Stimulated activated CD4-positive, alpha-beta T cell treated with anti-CD3 and anti-CD28 coated beads, Interleukin-2, amount 100 ng/mL, for 24 hours (primary cell): Measurements from ENCODE around the gene TRPV6.

Experiments
- DNase-seq, 2 donors: peaks; one replicate each; pipeline ENCODE4 v3.0.0-alpha.2; 2020

Gene TRPV6

DNA sequence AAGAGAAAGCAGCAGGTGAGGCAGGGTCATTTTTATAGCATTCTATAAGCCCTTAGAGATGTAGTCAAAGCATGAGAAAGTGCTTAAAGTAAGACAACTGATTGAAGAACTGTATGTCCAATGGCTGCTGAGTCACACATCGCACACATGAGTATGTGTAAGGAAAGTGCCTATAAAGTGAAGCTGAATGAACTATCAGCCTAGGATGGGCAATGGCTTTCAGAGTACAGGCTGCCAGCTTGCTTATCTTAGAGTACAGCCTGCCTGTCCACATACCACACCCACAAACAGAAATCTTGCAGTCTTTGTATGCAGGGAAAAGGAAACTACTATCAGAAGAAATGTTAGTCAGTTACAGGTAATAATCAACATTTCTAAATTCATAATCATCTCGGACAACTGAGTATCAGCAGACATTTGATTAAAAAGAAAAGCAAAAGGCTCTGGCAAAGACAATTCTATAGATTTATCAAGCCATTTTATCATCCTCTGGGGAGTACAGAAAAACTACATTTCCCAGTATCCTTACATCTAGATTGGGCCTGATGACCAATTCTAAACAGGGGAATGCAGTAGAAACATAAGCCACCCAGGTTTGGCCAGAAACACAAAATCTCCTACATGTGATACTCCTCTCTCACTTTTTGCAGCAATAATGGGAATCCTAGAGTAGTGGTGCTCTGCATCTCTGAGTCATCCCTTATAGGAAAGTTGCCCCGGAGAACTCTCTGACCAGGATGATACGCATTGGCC lies 46.9 kb downstream of the TRPV6 start:
- DNase-seq: no peak

DNA sequence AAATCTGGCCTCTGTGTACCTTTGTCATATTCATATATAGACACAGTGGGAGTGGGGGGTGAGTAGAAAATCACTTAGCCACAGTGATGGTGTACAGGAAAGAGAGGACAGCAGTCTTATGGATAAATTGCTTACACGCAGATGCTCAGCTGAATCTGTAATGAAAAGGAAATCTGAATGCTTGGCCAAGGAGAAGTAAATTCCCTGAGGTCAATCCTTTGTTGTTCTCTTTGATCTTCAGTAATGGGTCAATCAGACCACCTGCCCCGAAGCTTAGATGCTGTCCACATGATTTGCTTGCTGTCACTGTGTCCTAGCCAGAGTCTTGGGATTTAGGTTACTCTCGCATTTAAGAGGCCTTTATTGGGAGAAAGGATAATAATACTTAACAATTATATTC lies 49.1 kb downstream of the TRPV6 start:
- no peak for DNase-seq

DNA sequence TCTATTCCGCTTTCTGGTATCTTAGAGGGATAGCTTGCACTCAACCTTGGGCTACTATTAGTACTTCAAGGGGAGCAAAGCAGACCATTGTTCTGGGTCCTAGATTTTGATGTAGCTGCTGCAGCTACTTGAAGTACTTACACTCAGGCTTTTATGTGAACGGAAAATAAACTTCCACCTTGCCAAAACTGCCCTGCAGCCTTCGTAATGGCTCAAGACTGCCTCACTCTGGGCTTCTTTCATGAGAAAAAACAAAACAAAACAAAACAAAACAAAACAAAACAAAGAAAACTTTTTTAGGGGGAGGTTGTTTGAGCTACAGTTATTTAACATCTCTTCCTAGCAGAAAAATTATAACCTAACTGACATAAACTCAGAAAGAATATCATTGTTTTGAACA lies 50.1 kb downstream of the TRPV6 start:
- no peak for DNase-seq

DNA sequence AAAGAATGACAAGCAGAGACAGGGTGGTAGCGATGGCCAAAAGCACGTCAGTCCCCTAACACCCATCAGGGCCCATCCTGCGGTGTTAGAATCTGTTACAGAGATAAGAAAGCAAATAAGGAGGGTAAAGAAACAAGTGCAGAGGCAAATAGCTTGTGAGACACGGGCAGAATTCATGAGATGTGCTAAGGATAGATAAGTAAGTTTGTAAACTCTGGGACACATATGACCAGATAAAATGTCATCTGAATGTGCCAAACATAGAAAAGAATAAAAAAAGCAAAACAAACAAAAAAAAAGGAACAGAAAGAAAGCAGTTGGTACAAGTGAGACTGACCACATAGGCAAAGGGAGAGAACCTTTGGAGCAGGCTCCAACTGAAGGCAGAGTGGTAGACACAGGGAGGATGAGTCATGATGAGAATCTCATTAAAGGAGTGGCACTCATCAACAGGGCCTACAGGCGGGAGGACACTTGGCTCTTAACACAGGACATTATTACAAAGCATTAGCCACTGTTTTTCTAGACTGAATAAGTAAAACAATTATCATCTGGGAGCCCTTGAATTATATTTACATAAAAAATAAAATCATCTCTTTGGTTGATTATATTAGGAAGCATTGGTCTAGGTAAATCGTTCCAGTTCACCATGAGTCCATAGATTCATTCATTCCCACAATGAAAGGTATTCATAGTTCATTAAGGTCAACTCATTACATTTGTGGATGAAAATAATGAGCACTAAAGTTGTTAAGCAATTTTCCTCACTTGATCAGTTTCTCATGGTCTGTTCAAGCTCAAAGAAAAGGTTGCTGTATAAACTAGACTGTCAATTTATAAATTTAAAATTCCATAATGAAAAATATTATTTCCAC lies 52.1 kb downstream of the TRPV6 start:
- no peak for DNase-seq

DNA sequence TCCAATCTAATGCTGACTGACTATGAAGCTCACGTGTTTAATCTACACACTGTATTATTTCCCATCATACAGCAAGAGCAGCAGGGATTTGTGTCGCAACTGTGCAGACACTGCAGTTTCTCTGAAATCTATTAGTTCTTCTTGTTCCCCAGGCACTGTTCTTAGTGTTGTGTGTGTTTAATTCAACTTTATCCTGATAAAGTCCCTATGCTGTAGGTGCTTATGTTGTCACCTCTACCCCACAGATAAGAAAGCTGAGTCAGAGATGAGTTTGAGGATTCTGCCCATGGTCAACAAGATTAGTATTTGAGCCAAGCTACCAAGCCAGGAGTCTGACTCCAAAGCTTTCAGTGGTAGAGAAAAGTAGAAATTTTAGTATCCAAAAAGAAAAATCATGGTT lies 53.1 kb downstream of the TRPV6 start:
- DNase-seq: no peak

DNA sequence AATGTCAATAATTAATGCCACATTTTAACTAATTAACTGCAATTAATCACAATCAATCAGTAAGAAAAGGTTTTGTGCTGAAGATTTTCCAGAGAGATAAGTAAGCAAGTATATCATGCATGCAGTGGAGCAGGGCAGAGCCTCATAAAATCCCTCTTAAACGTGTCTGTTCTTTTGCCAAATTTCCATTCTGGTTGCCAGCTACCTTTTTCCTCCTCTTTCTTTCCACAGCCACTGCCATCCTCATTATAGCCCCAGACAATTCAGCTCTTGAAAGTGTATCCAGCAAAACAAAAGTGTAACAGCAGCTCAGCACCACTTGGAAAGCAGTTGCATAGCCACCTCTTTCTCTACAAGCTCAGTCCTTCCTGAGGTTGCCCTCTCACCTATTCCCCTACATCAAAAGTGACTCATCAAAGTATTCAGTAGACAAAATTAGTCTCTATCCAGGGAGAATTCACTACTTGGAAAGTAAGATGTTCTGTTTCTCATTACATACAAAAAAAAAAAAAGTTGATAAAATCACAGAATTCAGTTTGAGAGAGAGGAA lies 57.5 kb downstream of the TRPV6 start:
- no peak for DNase-seq

DNA sequence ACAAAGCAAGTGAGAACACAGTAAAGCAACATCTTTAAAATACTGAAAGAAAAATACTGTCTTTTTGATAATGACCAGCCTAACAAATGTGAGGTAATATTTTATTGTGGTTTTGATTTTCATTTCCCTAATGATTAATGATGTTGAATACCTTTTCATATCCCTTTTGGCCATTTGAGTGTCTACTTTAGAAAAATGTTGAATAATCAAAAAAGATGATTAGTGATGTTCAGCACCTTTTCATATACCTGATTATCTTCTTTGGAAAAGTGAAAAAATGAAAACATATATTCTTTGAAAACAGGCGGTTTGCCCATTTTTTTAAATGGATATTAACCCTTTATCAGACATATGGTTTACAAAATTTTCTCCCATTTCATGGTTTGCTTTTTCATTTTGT lies 62.8 kb downstream of the TRPV6 start:
- DNase-seq: no peak
